8988T (cell line): ENCODE data around the gene ZNF564.
A peak's percentile ranks its signal among the peaks of the same experiment; 100 is the strongest.
"Not testable (repeated sequence)": the region's sequence is repeated elsewhere in the genome, so short reads cannot be mapped to it uniquely, and the experiment has no call there.

ENCODE experiments used
- DNase-seq: peaks from one replicate; pipeline ENCODE4 v3.0.0; 2011

Gene ZNF564

GRCh38 chr19:12551060-12551832 is at the start of gene ZNF564:
ZNF564 (minus strand) TSS chr19:12551482; CDS start chr19:12551332, 150 bp downstream.
- DNase-seq = peak; percentile 75

DNA sequence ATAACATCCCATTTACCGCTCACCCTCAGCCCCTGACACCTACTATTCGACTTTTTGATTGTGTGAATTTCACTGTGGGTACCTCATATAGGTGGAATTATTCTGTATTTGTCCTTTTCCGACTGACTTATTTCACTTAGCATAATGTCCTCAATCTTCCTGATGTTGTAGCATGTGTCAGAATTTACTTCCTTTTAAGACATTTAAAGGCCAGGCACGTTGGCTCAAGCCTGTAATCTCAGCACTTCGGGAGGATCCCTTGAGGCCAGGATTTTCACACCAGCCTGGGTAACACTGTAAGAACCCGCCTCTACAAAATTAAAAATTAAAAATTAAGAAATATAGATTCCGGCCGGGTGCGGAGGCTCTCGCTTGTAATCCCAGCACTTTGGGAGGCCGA is 46.3 kb upstream of the ZNF564 start:
- no peak for DNase-seq

- DNase-seq = no peak
Measured at GRCh38 chr19:12596927-12597548, 45.8 kb upstream of the ZNF564 start.

DNA sequence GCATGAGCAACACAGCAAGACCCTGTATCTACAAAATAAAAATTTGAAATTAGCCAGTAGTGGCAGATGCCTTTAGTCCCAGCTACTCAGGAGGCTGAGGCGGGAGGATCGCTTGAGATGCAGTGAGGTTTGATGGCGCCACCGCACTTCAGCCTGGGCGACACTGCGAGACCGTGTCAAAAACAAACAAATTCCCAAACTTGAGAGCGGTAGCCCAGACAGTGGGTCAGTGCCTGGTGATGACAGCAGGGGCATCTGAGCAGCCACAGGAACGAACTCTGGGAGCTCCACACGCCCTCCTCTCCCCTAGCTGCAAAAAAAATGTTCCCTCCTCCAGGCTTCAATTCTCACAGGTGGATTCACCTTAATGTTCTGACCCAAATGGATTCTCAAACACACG is 45.2 kb upstream of the ZNF564 start:
- DNase-seq = no peak

DNA sequence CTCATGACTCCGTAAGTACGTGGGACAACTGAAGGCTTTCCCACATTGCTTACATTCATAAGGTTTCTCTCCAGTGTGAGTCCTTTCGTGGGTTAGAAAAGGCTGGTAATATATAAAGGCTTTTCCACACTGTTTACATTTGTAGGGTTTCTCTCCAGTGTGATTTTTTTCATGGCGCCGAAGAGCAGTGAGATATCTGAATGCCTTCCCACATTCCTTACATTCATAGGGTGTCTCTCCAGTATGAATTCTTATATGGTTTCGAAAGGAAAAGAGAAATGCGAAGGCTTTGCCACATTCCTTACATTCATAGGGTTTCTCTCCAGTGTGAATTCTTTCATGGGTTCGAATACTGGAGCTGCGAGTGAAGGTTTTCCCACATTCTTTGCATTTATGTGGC is 29.8 kb upstream of the ZNF564 start:
- no peak for DNase-seq

GRCh38 chr19:12580180-12580694 is 29.0 kb upstream of the ZNF564 start:
- no peak for DNase-seq

DNA sequence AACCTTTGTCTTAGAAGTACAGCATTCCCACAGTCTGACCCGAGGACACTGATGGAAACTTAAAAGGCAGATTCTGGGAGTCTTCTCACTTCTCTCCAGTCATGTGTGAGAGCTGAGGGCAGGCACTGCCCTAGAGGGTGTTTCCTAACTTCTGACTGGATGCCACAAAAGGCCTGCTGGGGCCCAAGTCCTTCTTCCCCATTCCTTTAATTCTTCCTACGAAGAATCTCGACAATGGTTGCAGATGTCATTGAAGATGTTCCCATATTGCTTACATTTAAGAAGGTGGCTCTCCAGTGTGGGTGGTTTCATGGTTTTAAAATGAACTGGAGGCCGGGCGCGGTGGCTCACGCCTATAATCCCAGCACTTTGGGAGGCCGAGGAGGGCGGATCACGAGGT is 27.4 kb upstream of the ZNF564 start:
- no peak for DNase-seq

- no peak for DNase-seq
Measured at GRCh38 chr19:12574036-12574435, 22.8 kb upstream of the ZNF564 start.

GRCh38 chr19:12567951-12568350 is 16.7 kb upstream of the ZNF564 start:
- DNase-seq = no peak

GRCh38 chr19:12566380-12566779 is 15.1 kb upstream of the ZNF564 start:
- not testable (repeated sequence) for DNase-seq

DNA sequence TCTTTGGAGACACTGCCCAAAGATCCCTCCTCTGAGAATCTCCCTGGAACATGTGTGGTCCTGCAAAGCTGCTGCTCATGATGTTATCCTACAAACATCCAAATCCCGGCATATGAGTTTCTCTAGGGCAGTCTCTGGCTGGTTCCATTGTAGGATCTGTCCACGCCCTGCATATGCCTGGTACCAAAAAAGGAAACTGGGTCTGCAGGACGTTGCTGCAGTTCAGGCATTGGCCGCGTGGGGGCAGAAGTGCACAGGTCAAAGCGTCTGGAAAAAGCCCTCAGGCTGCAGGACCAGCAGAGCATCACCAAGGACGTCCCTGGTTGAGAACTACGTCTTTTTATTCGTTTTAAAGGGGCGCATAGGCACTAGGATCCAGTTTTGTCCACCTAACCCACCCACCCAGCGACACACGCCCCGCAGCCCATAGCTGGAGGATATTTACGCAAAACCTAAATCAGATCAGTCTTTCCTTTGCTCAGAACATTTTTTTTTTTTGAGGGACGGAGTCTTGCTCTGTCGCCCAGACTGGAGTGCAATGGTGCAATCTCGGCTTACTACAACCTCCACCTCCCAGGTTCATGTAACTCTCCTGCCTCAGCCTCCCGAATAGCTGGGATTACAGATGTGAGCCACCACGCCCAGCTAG is 12.9 kb upstream of the ZNF564 start:
- DNase-seq = peak; percentile 72

GRCh38 chr19:12555456-12555930 is 4.2 kb upstream of the ZNF564 start:
- DNase-seq = no peak

GRCh38 chr19:12546903-12547302 is 4.4 kb downstream of the ZNF564 start:
- no peak for DNase-seq

- DNase-seq = no peak
Measured at GRCh38 chr19:12546068-12546467, 5.2 kb downstream of the ZNF564 start.

DNA sequence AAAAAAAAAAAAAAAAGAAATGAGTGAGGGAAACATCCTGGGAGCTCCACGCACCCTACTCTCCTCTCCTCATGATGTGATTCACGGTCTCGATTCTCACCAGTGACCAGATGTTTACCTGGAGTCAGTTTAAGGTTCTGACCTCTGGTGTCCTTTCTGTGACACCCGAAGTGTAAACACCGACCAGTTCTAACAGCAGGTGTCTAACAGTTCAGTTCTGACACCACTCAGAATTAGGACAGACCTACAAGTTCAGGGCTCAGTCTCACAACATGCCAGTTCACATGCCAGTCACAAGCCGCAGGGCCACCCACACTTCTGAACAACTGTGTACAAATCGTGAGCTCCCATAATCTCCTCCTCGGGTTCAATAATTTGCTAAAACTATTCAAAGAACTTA is 6.0 kb downstream of the ZNF564 start:
- DNase-seq = no peak

DNA sequence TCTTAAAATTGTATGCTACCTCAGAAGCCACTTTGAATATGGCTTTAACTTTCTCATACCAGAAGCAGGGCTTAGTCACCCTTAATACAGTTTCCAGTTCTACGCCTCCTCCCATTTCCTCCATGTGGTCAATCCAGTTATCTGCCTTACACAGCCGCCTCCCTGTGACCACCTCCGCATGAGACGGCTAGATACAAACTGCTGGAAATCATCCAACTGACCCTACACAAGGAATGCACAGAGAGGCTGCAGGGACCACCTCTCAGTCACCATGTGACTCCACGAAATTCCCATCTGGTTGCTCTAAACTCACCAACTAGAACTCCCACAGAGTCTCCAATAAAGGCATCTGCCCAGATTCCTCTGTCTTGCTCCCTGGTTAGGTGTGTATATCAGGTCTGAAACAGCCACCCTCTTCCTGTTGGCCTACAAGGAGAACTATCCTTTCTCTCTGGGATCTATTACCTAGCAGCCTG is 6.8 kb downstream of the ZNF564 start:
- DNase-seq = no peak

GRCh38 chr19:12543855-12544254 is 7.4 kb downstream of the ZNF564 start:
- no peak for DNase-seq

DNA sequence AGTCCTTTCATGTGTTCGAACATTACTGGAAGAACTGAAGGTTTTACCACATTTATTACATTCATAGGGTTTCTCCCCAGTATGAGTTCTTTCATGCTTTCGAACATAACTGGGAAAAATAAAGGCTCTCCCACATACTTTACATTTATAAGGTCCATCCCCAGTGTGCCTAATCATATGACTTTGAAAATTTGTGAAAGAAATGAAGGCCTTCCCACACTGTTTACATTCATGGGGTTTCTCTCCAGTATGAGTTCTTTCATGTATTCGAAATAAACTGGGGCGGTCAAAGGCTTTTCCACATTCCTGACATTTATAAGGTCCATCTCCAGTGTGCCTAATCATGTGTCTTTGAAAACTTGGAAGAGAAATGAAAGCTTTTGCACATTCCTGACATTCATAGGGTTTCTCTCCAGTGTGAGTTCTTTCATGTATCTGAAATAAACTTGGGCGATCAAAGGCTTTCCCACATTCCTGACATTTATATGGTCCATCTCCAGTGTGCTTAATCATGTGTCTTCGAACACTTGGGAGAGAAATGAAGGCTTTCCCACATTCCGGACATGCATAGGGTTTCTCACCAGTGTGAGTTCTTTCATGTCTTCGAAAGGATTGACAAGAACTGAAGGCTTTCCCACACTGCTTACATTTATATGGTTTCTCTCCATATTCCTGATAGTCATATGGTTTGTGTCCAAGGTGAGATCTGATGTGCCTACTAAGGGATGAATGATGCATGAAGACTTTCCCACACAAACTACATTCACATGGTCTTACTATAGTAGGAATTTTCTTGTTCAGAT is 24.0 kb downstream of the ZNF564 start:
- no peak for DNase-seq

DNA sequence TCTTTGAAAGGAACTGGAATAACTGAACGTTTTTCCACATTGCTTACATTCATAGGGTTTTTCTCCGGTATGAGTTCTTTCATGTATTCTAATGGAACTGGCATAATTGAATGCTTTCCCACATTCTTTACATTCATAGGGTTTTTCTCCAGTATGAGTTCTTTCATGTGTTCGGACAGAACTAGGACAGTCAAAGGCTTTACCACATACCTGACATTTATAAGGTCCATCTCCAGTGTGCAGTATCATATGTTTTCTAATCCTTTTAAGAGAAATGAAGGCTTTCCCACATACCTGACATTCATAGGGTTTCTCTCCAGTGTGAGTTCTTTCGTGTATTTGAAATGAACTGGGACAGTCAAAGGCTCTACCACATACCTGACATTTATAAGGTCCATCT is 24.7 kb downstream of the ZNF564 start:
- DNase-seq = no peak

- DNase-seq = no peak
Measured at GRCh38 chr19:12521996-12522395, 29.3 kb downstream of the ZNF564 start.

- DNase-seq = no peak
Measured at GRCh38 chr19:12513531-12514061, 37.7 kb downstream of the ZNF564 start.

DNA sequence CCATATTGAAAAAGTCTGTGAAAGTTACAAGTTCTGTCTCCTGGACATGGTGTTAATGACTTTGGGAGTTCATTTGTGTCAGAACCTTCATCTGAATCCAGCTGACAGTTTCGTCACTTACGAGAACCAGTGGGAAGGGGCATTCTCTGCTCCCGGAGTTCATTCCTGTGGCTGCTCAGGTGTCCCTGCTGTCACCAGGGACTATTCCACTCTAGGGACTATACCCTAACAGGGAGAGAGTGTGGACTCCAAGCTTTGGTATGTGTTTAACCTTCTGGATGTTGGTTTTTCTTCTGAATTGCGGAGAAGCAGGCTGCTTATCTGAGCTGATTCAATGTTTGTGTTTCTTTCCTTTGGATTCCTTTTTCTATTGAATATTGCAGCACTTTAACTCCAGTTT is 54.2 kb downstream of the ZNF564 start:
- DNase-seq = no peak

DNA sequence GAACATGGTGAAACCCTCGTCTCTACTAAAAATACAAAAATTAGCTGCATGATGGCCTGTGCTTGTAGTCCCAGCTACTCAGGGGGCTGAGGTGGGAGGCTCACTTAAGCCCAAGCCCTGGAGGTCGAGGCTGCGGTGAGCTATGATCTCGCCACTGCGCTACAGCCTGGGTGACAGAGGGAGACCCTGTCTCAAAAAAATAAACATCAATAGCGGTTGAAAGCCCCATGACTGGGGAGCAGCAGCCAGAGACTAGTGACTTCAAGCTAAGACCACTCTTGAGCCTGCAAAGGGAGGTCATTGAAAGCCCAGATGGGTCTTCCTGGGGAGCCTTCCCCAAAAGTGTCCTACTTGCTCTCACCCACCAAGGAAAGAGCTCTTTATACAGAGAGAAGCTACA is 54.8 kb downstream of the ZNF564 start:
- no peak for DNase-seq
